Gastroesophageal sphincter (tissue), 3 donors: ENCODE measurements around the gene IFT52.

Experiments
- EP300 ChIP-seq: sonication (generic); formaldehyde crosslinking; IDR thresholded peaks from one replicate; pipeline ENCODE4 v1.6.1; 2017; ENCODE audit warnings: antibody characterized with exemption, mild to moderate bottlenecking
- POLR2A ChIP-seq, 2 donors: fragments of 450-650 bp; IDR thresholded peaks; one replicate each; pipeline ENCODE4 v1.6.1; 2017; ENCODE audit warnings: antibody characterized with exemption in 2 of 2, mild to moderate bottlenecking in 2 of 2, moderate library complexity in 1 of 2
- POLR2AphosphoS5 ChIP-seq: sonication (generic); formaldehyde crosslinking; IDR thresholded peaks from one replicate; pipeline ENCODE4 v1.6.1; 2017; ENCODE audit warnings: antibody characterized with exemption
- TF ChIP-seq, protein P1 (sequence below), 4 experiments: fragments of 200-600 bp in 2 of 4; fragments of 450-650 bp in 2 of 4; sonication (generic) in 1 of 4; IDR thresholded peaks; one replicate each; pipeline ENCODE4 v1.5.1; 2017 to 2019; ENCODE audit warnings: antibody characterized with exemption in 4 of 4, mild to moderate bottlenecking in 2 of 4, moderate library complexity in 2 of 4

DNA sequence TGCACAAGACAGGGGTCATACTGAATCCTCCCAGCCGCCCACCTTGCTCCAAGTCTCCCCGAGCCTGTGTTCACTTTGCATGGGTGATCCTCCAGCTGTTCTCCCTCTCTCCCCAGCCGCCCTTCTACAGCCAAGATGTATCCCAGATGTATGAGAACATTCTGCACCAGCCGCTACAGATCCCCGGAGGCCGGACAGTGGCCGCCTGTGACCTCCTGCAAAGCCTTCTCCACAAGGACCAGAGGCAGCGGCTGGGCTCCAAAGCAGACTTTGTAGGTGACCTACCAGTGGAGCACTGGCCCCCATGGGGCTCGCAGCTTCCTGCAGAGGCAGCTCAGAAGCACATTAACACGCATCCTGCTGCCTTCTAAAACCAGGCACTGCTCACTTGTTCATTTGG, 14.6 kb upstream of the IFT52 start:
- TF ChIP-seq, protein P1, sequence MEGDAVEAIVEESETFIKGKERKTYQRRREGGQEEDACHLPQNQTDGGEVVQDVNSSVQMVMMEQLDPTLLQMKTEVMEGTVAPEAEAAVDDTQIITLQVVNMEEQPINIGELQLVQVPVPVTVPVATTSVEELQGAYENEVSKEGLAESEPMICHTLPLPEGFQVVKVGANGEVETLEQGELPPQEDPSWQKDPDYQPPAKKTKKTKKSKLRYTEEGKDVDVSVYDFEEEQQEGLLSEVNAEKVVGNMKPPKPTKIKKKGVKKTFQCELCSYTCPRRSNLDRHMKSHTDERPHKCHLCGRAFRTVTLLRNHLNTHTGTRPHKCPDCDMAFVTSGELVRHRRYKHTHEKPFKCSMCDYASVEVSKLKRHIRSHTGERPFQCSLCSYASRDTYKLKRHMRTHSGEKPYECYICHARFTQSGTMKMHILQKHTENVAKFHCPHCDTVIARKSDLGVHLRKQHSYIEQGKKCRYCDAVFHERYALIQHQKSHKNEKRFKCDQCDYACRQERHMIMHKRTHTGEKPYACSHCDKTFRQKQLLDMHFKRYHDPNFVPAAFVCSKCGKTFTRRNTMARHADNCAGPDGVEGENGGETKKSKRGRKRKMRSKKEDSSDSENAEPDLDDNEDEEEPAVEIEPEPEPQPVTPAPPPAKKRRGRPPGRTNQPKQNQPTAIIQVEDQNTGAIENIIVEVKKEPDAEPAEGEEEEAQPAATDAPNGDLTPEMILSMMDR (IDR thresholded peaks at IDR 0.05) = no peak
- TF ChIP-seq POLR2A (IDR thresholded peaks at IDR 0.05) = no peak
- no peak for TF ChIP-seq EP300
- no peak for TF ChIP-seq POLR2AphosphoS5
